GM12872 (cell line): ENCODE measurements around the gene PRKAR2A.

Experiments
- CTCF ChIP-seq: IDR thresholded peaks from 3 replicates; pipeline ENCODE4 v1.5.1; 2011; ENCODE audit warnings: low read depth, mild to moderate bottlenecking, low read length, moderate library complexity; ENCODE audit not compliant: insufficient read depth

Gene PRKAR2A

GRCh38 chr3:48700731-48701405 is 146.8 kb downstream of the PRKAR2A start:
- TF ChIP-seq CTCF = no peak

DNA sequence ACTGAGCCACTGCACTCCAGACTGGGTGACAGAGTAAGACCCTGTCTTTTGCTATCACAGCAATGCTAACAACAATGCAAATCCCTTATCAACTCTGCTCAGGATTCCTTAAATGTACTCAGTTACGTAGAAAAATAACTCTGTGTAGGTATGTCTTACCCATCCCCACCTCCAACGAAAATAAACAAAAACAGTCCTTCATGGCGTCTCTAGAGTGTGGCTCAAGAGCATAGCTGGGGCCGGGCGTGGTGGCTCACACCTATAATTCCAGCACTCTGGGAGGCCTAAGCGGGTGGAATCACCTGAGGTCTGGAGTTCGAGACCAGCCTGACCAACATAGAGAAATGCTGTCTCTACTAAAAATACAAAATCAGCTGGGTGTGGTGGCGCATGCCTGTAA is 148.8 kb downstream of the PRKAR2A start:
- TF ChIP-seq CTCF = no peak

DNA sequence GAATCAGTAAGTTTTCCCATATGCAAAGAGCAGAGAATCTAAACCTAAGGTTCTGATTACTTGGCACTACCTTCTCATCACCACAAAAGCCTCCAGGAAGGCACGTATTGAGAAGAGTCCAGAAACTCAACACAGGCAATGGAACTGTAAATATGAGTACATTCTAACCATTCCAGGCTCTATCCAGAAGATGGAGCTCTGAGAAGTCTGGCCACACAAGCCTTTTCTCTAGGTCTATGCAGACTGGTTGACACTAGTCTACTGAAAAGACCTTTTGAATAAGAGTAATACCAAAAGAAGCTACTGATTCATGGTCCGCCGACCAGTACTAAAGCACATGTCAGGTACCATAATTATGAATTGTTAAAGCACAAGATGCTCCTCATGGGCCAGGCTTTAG is 149.7 kb downstream of the PRKAR2A start:
- no peak for TF ChIP-seq CTCF

- TF ChIP-seq CTCF = no peak
Measured at GRCh38 chr3:48696601-48697000, 151.1 kb downstream of the PRKAR2A start.
